HepG2 (cell line): Measurements from ENCODE around the gene DCAF7. TPM values are rescaled to one million over a fixed set of nuclear protein-coding genes. Genes with fewer than 3 reads are reported as not detected.

ENCODE experiments used
- BCLAF1 ChIP-seq: fragments of 450-650 bp; IDR thresholded peaks from 2 replicates; pipeline ENCODE4 v1.6.1; 2017; ENCODE audit warnings: mild to moderate bottlenecking
- CSRNP1 ChIP-seq: sonication (generic); formaldehyde crosslinking; IDR thresholded peaks from 2 replicates; pipeline ENCODE4 v1.8.1; 2023; ENCODE audit warnings: mild to moderate bottlenecking, missing genetic modification reagents
- CSRNP2 ChIP-seq: sonication (generic); formaldehyde crosslinking; conservative IDR thresholded peaks from 2 replicates; pipeline ENCODE4 v1.8.0; 2022; ENCODE audit warnings: low read depth, missing genetic modification reagents
- KLF16 ChIP-seq, 2 experiments: sonication (generic) in 1 of 2; formaldehyde crosslinking in 1 of 2; IDR thresholded peaks; 2 replicates each; pipeline versions ENCODE4 v1.6.1 to v1.8.0; 2016 to 2023; ENCODE audit warnings: missing genetic modification reagents in 2 of 2, missing compliant biosample characterization in 1 of 2
- PCBP2 ChIP-seq: fragments of 200-400 bp; formaldehyde crosslinking; optimal IDR thresholded peaks from 2 replicates; pipeline ENCODE3; 2018; ENCODE audit warnings: low read length, low read depth; ENCODE audit not compliant: poor library complexity, severe bottlenecking
- RFX5 ChIP-seq: IDR thresholded peaks from 2 replicates; pipeline ENCODE4 v1.6.1; 2011; ENCODE audit warnings: low read depth, low read length, improper control_type of control experiment
- ZBTB7A ChIP-seq: sonication (generic); formaldehyde crosslinking; IDR thresholded peaks from 2 replicates; pipeline ENCODE4 v1.8.0; 2022; ENCODE audit warnings: mild to moderate bottlenecking, missing genetic modification reagents
- ZKSCAN8 ChIP-seq: IDR thresholded peaks from 2 replicates; pipeline ENCODE4 v1.6.1; 2016; ENCODE audit warnings: borderline replicate concordance, missing genetic modification reagents, missing compliant biosample characterization
- ZNF281 ChIP-seq: sonication (generic); formaldehyde crosslinking; IDR thresholded peaks from 2 replicates; pipeline ENCODE4 v1.4.0; 2020; ENCODE audit warnings: missing genetic modification reagents, borderline replicate concordance
- ZNF350 ChIP-seq: sonication (generic); formaldehyde crosslinking; IDR thresholded peaks from 2 replicates; pipeline ENCODE4 v1.4.0; 2020; ENCODE audit warnings: mild to moderate bottlenecking, low read depth, missing genetic modification reagents, borderline replicate concordance
- ZNF556 ChIP-seq: sonication (generic); formaldehyde crosslinking; IDR thresholded peaks from 2 replicates; pipeline ENCODE4 v1.4.0; 2020; ENCODE audit warnings: mild to moderate bottlenecking, missing genetic modification reagents, borderline replicate concordance
- ZNF619 ChIP-seq: sonication (generic); formaldehyde crosslinking; IDR thresholded peaks from 2 replicates; pipeline ENCODE4 v1.4.0; 2020; ENCODE audit warnings: mild to moderate bottlenecking, missing genetic modification reagents
- ZNF816 ChIP-seq: sonication (generic); formaldehyde crosslinking; IDR thresholded peaks from 2 replicates; pipeline ENCODE4 v1.8.0; 2022; ENCODE audit warnings: missing genetic modification reagents, mild to moderate bottlenecking, borderline replicate concordance
- ZNF839 ChIP-seq: sonication (generic); formaldehyde crosslinking; IDR thresholded peaks from 2 replicates; pipeline ENCODE4 v1.4.0; 2020; ENCODE audit warnings: missing genetic modification reagents, mild to moderate bottlenecking, borderline replicate concordance
- polyA plus RNA-seq, 8 experiments: library from polyadenylated mRNA; depleted of rRNA in 3 of 8; stranded (reverse) in 7 of 8; unstranded in 1 of 8; fragments of >200 nt; fragmentation: Illumina TruSeq in 4 of 8; extraction: Trizol in 4 of 8; gene quantifications; 2 replicates each; pipeline versions ENCODE4 v1.2.1 to v1.2.3, GENCODE V29; 2011 to 2016; ENCODE audit warnings: low read depth in 4 of 8, missing spikeins in 1 of 8, mixed read lengths in 1 of 8; ENCODE audit not compliant: insufficient read depth in 1 of 8
- total RNA-seq, 5 experiments: library from RNA; depleted of rRNA; stranded (reverse); fragments of >200 nt; fragmentation: Illumina TruSeq; extraction: Trizol; gene quantifications; 2 replicates each; pipeline ENCODE4 v1.2.3, GENCODE V29; 2016; ENCODE audit warnings: low read depth in 1 of 5
- TF ChIP-seq, protein P1 (sequence below): sonication (generic); formaldehyde crosslinking; IDR thresholded peaks from 2 replicates; pipeline ENCODE4 v1.4.0; 2020; ENCODE audit warnings: missing genetic modification reagents, mild to moderate bottlenecking, borderline replicate concordance

DCAF7 gene
- total and polyA plus RNA-seq, 2 of the 13 experiments (the other 11 are each of a cell fraction or from before 2014, with no cell fraction given) = 55.2 to 73.4 TPM

DNA sequence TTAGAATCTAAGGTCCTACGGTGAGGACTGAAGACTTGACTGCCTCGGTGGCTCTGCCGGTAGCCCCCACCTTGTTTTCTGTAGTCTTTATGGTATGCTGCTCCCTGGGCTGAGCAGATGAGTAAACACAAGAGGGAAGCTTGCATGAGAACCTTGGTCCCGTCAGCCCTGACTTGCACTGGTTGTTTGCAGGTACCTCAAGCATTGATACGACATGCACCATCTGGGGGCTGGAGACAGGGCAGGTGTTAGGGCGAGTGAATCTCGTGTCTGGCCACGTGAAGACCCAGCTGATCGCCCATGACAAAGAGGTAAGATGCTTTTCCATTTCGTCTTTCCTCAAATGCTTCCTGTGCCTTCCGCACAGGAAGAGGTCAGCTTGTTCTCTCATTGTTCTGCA is 29.4 kb downstream of the DCAF7 start (continued):
- TF ChIP-seq PCBP2 (no peak), ZNF619 (0 out of 2 replicates have a peak, but pooled peaks have one; percentile 67), ZNF281 (CRISPR knock-in tag) (no peak; the same call in 1 of the 2 replicates), BCLAF1 (no peak), ZNF816 (CRISPR knock-in tag) (no peak), ZNF839 (peak; percentile 73; the same call in 1 of the 2 replicates), CSRNP1 (CRISPR knock-in tag) (no peak), ZNF350 (CRISPR knock-in tag) (peak; percentile 82), ZNF556 (CRISPR knock-in tag) (peak; percentile 21; the same call in 1 of the 2 replicates), ZKSCAN8 (CRISPR knock-in tag) (peak; percentile 69; the same call in 1 of the 2 replicates), RFX5 (no peak), CSRNP2 (CRISPR knock-in tag) (no peak), ZBTB7A (peak; percentile 41; the same call in 1 of the 2 replicates), KLF16 (CRISPR knock-in tag; IDR thresholded peaks at IDR 0.05) (peak in 1 of 2 experiments; percentile 53; a peak in 1 of 4 replicates)
- TF ChIP-seq, protein P1, sequence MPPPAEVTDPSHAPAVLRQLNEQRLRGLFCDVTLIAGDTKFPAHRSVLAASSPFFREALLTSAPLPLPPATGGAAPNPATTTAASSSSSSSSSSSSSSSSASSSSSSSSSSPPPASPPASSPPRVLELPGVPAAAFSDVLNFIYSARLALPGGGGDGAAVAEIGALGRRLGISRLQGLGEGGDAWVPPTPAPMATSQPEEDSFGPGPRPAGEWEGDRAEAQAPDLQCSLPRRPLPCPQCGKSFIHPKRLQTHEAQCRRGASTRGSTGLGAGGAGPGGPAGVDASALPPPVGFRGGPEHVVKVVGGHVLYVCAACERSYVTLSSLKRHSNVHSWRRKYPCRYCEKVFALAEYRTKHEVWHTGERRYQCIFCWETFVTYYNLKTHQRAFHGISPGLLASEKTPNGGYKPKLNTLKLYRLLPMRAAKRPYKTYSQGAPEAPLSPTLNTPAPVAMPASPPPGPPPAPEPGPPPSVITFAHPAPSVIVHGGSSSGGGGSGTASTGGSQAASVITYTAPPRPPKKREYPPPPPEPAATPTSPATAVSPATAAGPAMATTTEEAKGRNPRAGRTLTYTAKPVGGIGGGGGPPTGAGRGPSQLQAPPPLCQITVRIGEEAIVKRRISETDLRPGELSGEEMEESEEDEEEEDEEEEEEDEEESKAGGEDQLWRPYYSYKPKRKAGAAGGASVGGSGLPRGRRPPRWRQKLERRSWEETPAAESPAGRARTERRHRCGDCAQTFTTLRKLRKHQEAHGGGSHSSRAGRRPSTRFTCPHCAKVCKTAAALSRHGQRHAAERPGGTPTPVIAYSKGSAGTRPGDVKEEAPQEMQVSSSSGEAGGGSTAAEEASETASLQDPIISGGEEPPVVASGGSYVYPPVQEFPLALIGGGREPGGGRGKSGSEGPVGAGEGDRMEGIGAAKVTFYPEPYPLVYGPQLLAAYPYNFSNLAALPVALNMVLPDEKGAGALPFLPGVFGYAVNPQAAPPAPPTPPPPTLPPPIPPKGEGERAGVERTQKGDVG (CRISPR knock-in tag) = peak; percentile 70; the same call in 1 of the 2 replicates
